MM.1S (cell line): ENCODE results near the gene SIN3A.

Experiments
- CTCF ChIP-seq: fragments of 300-600 bp; sonication (generic); IDR thresholded peaks from 2 replicates; pipeline ENCODE4 v1.5.1; 2016; ENCODE audit warnings: antibody characterized with exemption, low read length, mixed read lengths
- EZH2 ChIP-seq: fragments of 300-600 bp; sonication (generic); optimal IDR thresholded peaks from 2 replicates; pipeline ENCODE3; 2017; ENCODE audit warnings: low read depth, mild to moderate bottlenecking, antibody characterized with exemption, low read length, mixed read lengths
- EZH2phosphoT487 ChIP-seq: fragments of 300-600 bp; sonication (generic); IDR thresholded peaks from 2 replicates; pipeline ENCODE4 v1.6.1; 2018; ENCODE audit warnings: antibody characterized with exemption, low read length

- no peak for TF ChIP-seq CTCF
- no peak for TF ChIP-seq EZH2
- TF ChIP-seq EZH2phosphoT487: no peak
Observed at GRCh38 chr15:75380773-75381172, 70.7 kb downstream of the SIN3A start.
